Mesenchymal stem cell (in vitro differentiated cells and primary cell): ENCODE results near the gene ENPP1.

Experiments used
- DNase-seq: peaks from one replicate; pipeline ENCODE4 v3.0.0-alpha.2; 2013
- H2AFZ ChIP-seq: one replicate; pipeline ENCODE4 v1.6.1; 2013; ENCODE audit warnings: low read depth, mild to moderate bottlenecking, control low read depth, inconsistent platforms, low read length, moderate library complexity
- H2AK5ac ChIP-seq: 2 replicates; pipeline ENCODE4 v1.6.1; 2013; ENCODE audit warnings: low read length, moderate library complexity, mild to moderate bottlenecking, inconsistent platforms; ENCODE audit not compliant: severe bottlenecking
- H2BK120ac ChIP-seq: one replicate; pipeline ENCODE4 v1.6.1; 2013; ENCODE audit warnings: low read depth, mild to moderate bottlenecking, inconsistent platforms, low read length, moderate library complexity
- H2BK12ac ChIP-seq, 2 experiments: one replicate each; pipeline ENCODE4 v1.6.1; 2013; ENCODE audit warnings: inconsistent platforms in 2 of 2, low read length in 2 of 2, mild to moderate bottlenecking in 2 of 2, moderate library complexity in 2 of 2, control low read depth in 1 of 2
- H2BK15ac ChIP-seq: one replicate; pipeline ENCODE4 v1.6.1; 2013; ENCODE audit warnings: mild to moderate bottlenecking, low read depth, inconsistent platforms; ENCODE audit not compliant: poor library complexity, severe bottlenecking
- H2BK5ac ChIP-seq: 2 replicates; pipeline ENCODE4 v1.6.1; 2013; ENCODE audit warnings: low read depth, mild to moderate bottlenecking, low read length, control low read depth, inconsistent platforms; ENCODE audit not compliant: poor library complexity, severe bottlenecking
- H3K14ac ChIP-seq, 2 experiments: one replicate each; pipeline ENCODE4 v1.6.1; 2013; ENCODE audit warnings: inconsistent platforms in 2 of 2, low read length in 2 of 2, control low read depth in 1 of 2, mild to moderate bottlenecking in 1 of 2, moderate library complexity in 1 of 2
- H3K18ac ChIP-seq, 2 experiments: one replicate each; pipeline ENCODE4 v1.6.1; 2013; ENCODE audit warnings: inconsistent platforms in 2 of 2, low read length in 2 of 2, control low read depth in 1 of 2, low read depth in 1 of 2, mild to moderate bottlenecking in 1 of 2
- H3K23ac ChIP-seq, 2 experiments: one replicate each; pipeline ENCODE4 v1.6.1; 2013; ENCODE audit warnings: inconsistent platforms in 2 of 2, low read length in 2 of 2, mild to moderate bottlenecking in 2 of 2, moderate library complexity in 2 of 2, control low read depth in 1 of 2
- H3K27ac ChIP-seq: 2 replicates; pipeline ENCODE4 v1.5.1; 2013; ENCODE audit warnings: mild to moderate bottlenecking, moderate library complexity, low read length, control low read depth, inconsistent platforms; ENCODE audit not compliant: poor library complexity, severe bottlenecking
- H3K27me3 ChIP-seq, 2 experiments: 2 replicates each; pipeline versions ENCODE4 v1.6.1 to v1.7.0; 2013; ENCODE audit warnings: low read length in 2 of 2, mild to moderate bottlenecking in 2 of 2, moderate library complexity in 2 of 2, control low read depth in 1 of 2, inconsistent platforms in 1 of 2; ENCODE audit not compliant: control insufficient read depth in 1 of 2, insufficient read depth in 1 of 2
- H3K36me3 ChIP-seq, 2 experiments: 2 replicates each; pipeline versions ENCODE4 v1.6.1 to v1.7.0; 2013; ENCODE audit warnings: low read length in 2 of 2, control low read depth in 1 of 2, inconsistent platforms in 1 of 2, low read depth in 1 of 2, mild to moderate bottlenecking in 1 of 2; ENCODE audit not compliant: insufficient read depth in 2 of 2, control insufficient read depth in 1 of 2
- H3K4ac ChIP-seq, 2 experiments: one replicate each; pipeline ENCODE4 v1.6.1; 2013; ENCODE audit warnings: inconsistent platforms in 2 of 2, low read length in 2 of 2, mild to moderate bottlenecking in 2 of 2, moderate library complexity in 2 of 2, control low read depth in 1 of 2, low read depth in 1 of 2
- H3K4me1 ChIP-seq: 2 replicates; pipeline ENCODE4 v1.6.1; 2013; ENCODE audit warnings: low read depth, low read length, control low read depth; ENCODE audit not compliant: control insufficient read depth, insufficient read depth
- H3K4me2 ChIP-seq: 2 replicates; pipeline ENCODE4 v1.6.1; 2013; ENCODE audit warnings: low read length, mild to moderate bottlenecking, inconsistent platforms; ENCODE audit not compliant: poor library complexity, severe bottlenecking
- H3K4me3 ChIP-seq, 2 experiments: 2 replicates each; pipeline versions ENCODE4 v1.5.1 to v1.7.0; 2013; ENCODE audit warnings: low read length in 2 of 2, mild to moderate bottlenecking in 2 of 2, control low read depth in 1 of 2, low read depth in 1 of 2; ENCODE audit not compliant: insufficient read depth in 1 of 2
- H3K79me1 ChIP-seq: replicated peaks from 2 replicates; pipeline ENCODE4 v1.6.1; 2013; ENCODE audit warnings: mild to moderate bottlenecking, control low read depth, low read length, inconsistent platforms; ENCODE audit not compliant: poor library complexity, severe bottlenecking
- H3K9ac ChIP-seq: 2 replicates; pipeline ENCODE4 v1.7.0; 2013; ENCODE audit warnings: mild to moderate bottlenecking, low read length, moderate library complexity
- H3K9me3 ChIP-seq: 2 replicates; pipeline ENCODE4 v1.7.0; 2013; ENCODE audit warnings: mild to moderate bottlenecking, low read length; ENCODE audit not compliant: control insufficient read depth
- H4K8ac ChIP-seq: one replicate; pipeline ENCODE4 v1.6.1; 2013; ENCODE audit warnings: inconsistent platforms, mild to moderate bottlenecking, low read length, moderate library complexity
- H4K91ac ChIP-seq: one replicate; pipeline ENCODE4 v1.6.1; 2013; ENCODE audit warnings: mild to moderate bottlenecking, low read length, inconsistent platforms
- WGBS: methylation state at CpG from one replicate; pipeline ENCODE4 v1.1.7; 2013; ENCODE audit warnings: mixed read lengths; 5-methylcytosine and 5-hydroxymethylcytosine counted together

ENPP1 gene

DNA sequence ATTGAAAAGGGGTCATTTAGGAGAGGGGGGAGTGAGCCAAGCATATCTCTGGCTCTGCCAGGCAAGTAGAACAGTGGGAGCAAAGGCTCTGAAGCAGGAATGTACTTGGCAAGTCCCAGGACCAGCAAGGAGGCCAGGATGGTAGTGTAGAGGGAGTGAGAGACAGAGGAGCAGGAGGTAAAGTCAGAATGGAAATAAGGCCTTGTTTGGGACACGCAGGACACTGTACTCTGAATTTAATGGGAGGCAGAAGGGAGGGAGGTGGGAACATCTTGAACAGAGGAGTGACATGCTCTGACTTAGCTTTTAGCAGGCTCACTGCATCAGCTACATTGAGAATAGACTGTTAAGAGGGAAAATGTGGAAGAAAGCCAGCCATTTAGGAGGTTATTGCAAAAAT is 37.0 kb upstream of the ENPP1 start:
- H4K8ac ChIP-seq: no peak overlapping the region
- H3K4ac ChIP-seq: peak overlapping the region in 1 of 2 experiments; percentile 79
- no peaks in the 10 kb centered on the region for H3K4me1 ChIP-seq
- H3K9ac ChIP-seq: no peak overlapping the region
- no peak overlapping the region for H2AFZ ChIP-seq
- no peak overlapping the region for H2BK120ac ChIP-seq
- no peak overlapping the region for H2AK5ac ChIP-seq
- H2BK5ac ChIP-seq: no peak overlapping the region
- H3K4me2 ChIP-seq: no peak overlapping the region
- peak overlapping the region; percentile 9 to 21 for H2BK12ac ChIP-seq
- no peaks in the 10 kb centered on the region for H3K79me1 ChIP-seq
- H3K23ac ChIP-seq: no peak overlapping the region
- H3K14ac ChIP-seq: no peak overlapping the region
- no peak for DNase-seq
- no peaks in the 10 kb centered on the region for H3K27me3 ChIP-seq
- H3K18ac ChIP-seq: no peak overlapping the region
- no peaks in the 10 kb centered on the region for H3K9me3 ChIP-seq
- H4K91ac ChIP-seq: no peak overlapping the region
- no peak overlapping the region for H2BK15ac ChIP-seq
- WGBS: 90% methylated on average over 1 of the region's 1 CpG
- no peaks in the 10 kb centered on the region for H3K36me3 ChIP-seq
- no peak overlapping the region for H3K4me3 ChIP-seq
- no peak overlapping the region for H3K27ac ChIP-seq

DNA sequence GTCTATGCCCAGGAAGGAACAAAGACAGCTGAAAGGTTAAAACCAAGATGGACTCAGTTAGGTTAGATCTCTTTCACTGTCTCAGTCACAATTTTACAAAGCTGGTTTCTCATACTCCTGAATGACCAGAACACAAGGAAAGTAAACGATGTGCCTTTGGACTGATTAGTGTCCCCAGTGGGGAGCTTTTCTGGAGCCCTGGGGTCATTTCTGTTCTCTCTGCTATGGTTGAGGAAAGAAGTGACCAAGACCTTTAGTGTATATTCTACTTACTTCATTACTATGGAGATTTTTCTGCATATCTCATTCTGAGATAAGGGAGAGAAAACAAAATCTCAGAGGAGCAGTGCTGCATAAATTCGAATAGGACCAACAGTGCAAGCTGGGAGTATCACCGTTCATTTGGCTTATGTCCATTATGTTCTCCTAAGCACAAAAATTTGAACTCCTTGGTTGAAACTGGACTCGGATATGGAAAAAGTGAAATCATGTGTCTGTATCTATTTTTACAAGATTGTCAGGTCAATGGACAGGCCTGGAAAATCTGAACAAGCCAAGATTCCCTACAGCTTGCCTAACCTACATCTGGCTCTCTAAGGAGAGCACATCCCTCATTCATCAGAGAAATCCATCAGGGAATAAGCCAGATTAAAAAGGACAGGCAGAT is 34.4 kb upstream of the ENPP1 start:
- H2AFZ ChIP-seq: no peak overlapping the region
- no peak overlapping the region for H3K9ac ChIP-seq
- H3K9me3 ChIP-seq: no peaks in the 10 kb centered on the region
- no peak overlapping the region for H3K4me3 ChIP-seq
- no peak overlapping the region for H3K4ac ChIP-seq
- peak overlapping the region in 1 of 2 experiments; percentile 20 for H3K18ac ChIP-seq
- H3K23ac ChIP-seq: no peak overlapping the region
- H4K8ac ChIP-seq: no peak overlapping the region
- DNase-seq: no peak
- WGBS: 94% methylated on average over 2 of the region's 4 CpGs
- no peaks in the 10 kb centered on the region for H3K79me1 ChIP-seq
- no peak overlapping the region for H3K4me2 ChIP-seq
- no peaks in the 10 kb centered on the region for H3K27me3 ChIP-seq
- H3K36me3 ChIP-seq: no peaks in the 10 kb centered on the region
- H2BK5ac ChIP-seq: no peak overlapping the region
- no peak overlapping the region for H2AK5ac ChIP-seq
- H4K91ac ChIP-seq: no peak overlapping the region
- no peak overlapping the region for H2BK12ac ChIP-seq
- no peak overlapping the region for H2BK120ac ChIP-seq
- no peak overlapping the region for H3K27ac ChIP-seq
- H3K14ac ChIP-seq: no peak overlapping the region
- H2BK15ac ChIP-seq: no peak overlapping the region
- no peaks in the 10 kb centered on the region for H3K4me1 ChIP-seq

GRCh38 chr6:131775886-131776285 is 31.9 kb upstream of the ENPP1 start:
- DNase-seq: no peak
- H3K23ac ChIP-seq: no peak overlapping the region
- no peak overlapping the region for H2BK12ac ChIP-seq
- no peak overlapping the region for H3K18ac ChIP-seq
- no peak overlapping the region for H4K8ac ChIP-seq
- no peak overlapping the region for H2BK5ac ChIP-seq
- H4K91ac ChIP-seq: no peak overlapping the region
- no peak overlapping the region for H2BK15ac ChIP-seq
- no peak overlapping the region for H3K4me3 ChIP-seq
- H2AK5ac ChIP-seq: no peak overlapping the region
- H3K14ac ChIP-seq: no peak overlapping the region
- H3K27me3 ChIP-seq: no peaks in the 10 kb centered on the region
- no peaks in the 10 kb centered on the region for H3K9me3 ChIP-seq
- H3K9ac ChIP-seq: no peak overlapping the region
- H2BK120ac ChIP-seq: no peak overlapping the region
- H3K79me1 ChIP-seq: no peaks in the 10 kb centered on the region
- no peaks in the 10 kb centered on the region for H3K36me3 ChIP-seq
- H3K27ac ChIP-seq: no peak overlapping the region
- H2AFZ ChIP-seq: no peak overlapping the region
- H3K4me1 ChIP-seq: no peaks in the 10 kb centered on the region
- 91% methylated on average over 3 of the region's 3 CpGs for WGBS
- no peak overlapping the region for H3K4me2 ChIP-seq
- H3K4ac ChIP-seq: no peak overlapping the region

GRCh38 chr6:131776985-131777384 is 30.8 kb upstream of the ENPP1 start:
- no peak overlapping the region for H3K4me2 ChIP-seq
- no peak overlapping the region for H2BK12ac ChIP-seq
- no peak overlapping the region for H4K8ac ChIP-seq
- H2AFZ ChIP-seq: no peak overlapping the region
- no peaks in the 10 kb centered on the region for H3K9me3 ChIP-seq
- no peaks in the 10 kb centered on the region for H3K27me3 ChIP-seq
- H2BK15ac ChIP-seq: no peak overlapping the region
- no peak for DNase-seq
- H4K91ac ChIP-seq: no peak overlapping the region
- H3K23ac ChIP-seq: no peak overlapping the region
- H2BK120ac ChIP-seq: no peak overlapping the region
- H3K36me3 ChIP-seq: no peaks in the 10 kb centered on the region
- WGBS: 86% methylated on average over 2 of the region's 2 CpGs
- no peak overlapping the region for H3K18ac ChIP-seq
- H3K4ac ChIP-seq: no peak overlapping the region
- H3K14ac ChIP-seq: no peak overlapping the region
- H3K9ac ChIP-seq: no peak overlapping the region
- no peak overlapping the region for H3K27ac ChIP-seq
- H3K79me1 ChIP-seq: no peaks in the 10 kb centered on the region
- no peak overlapping the region for H3K4me3 ChIP-seq
- no peak overlapping the region for H2AK5ac ChIP-seq
- no peaks in the 10 kb centered on the region for H3K4me1 ChIP-seq
- H2BK5ac ChIP-seq: no peak overlapping the region
